Stomach (tissue), 9 donors: ENCODE data around the gene GDI2. TPM values are rescaled to one million over a fixed set of nuclear protein-coding genes. Genes with fewer than 3 reads are reported as not detected.

Experiments
- DNase-seq, 2 donors: peaks; one replicate each; pipeline versions ENCODE4 v3.0.0 to v3.0.0-alpha.2; 2013 to 2019
- H3K27ac ChIP-seq, 5 donors: fragments of 200-600 bp in 4 of 5; sonication (generic) in 4 of 5; one replicate each; pipeline ENCODE4 v1.5.1; 2013 to 2019; ENCODE audit warnings: mild to moderate bottlenecking in 1 of 5, moderate library complexity in 1 of 5
- H3K27me3 ChIP-seq, 3 donors: fragments of 200-600 bp; sonication (generic); one replicate each; pipeline ENCODE4 v1.5.1; 2017 to 2019; ENCODE audit warnings: mixed run types in 1 of 3
- H3K36me3 ChIP-seq, 4 donors: fragments of 200-600 bp; sonication (generic); 1 replicate in 3 of 4; 2 replicates in 1 of 4; pipeline ENCODE4 v1.5.1; 2016 to 2019
- H3K4me1 ChIP-seq, 4 donors: fragments of 200-600 bp; sonication (generic); one replicate each; pipeline ENCODE4 v1.5.1; 2016 to 2019
- H3K4me3 ChIP-seq, 4 donors: fragments of 200-600 bp; sonication (generic) in 3 of 4; one replicate each; pipeline ENCODE4 v1.5.1; 2016 to 2019; ENCODE audit warnings: mild to moderate bottlenecking in 1 of 4
- H3K9me3 ChIP-seq, 4 donors: fragments of 200-600 bp; sonication (generic); one replicate each; pipeline ENCODE4 v1.5.1; 2016 to 2019
- CTCF ChIP-seq, 7 experiments: fragments of 450-650 bp in 4 of 7; fragments of 200-600 bp in 3 of 7; sonication (generic) in 3 of 7; IDR thresholded peaks; one replicate each; pipeline ENCODE4 v1.5.1; 2016 to 2019; ENCODE audit warnings: antibody characterized with exemption in 7 of 7, control low read depth in 2 of 7, mild to moderate bottlenecking in 1 of 7
- EP300 ChIP-seq: sonication (generic); formaldehyde crosslinking; IDR thresholded peaks from one replicate; pipeline ENCODE4 v1.6.1; 2017; ENCODE audit warnings: antibody characterized with exemption
- POLR2A ChIP-seq, 4 donors: fragments of 450-650 bp; IDR thresholded peaks; one replicate each; pipeline ENCODE4 v1.6.1; 2016; ENCODE audit warnings: antibody characterized with exemption in 4 of 4, control low read depth in 2 of 4, mild to moderate bottlenecking in 1 of 4, moderate library complexity in 1 of 4
- POLR2AphosphoS5 ChIP-seq, 3 donors: sonication (generic); formaldehyde crosslinking; IDR thresholded peaks; one replicate each; pipeline ENCODE4 v1.6.1; 2016; ENCODE audit warnings: antibody characterized with exemption in 3 of 3
- WGBS, 5 donors: extraction: QIAGEN DNeasy Blood & Tissue Kit in 3 of 5; methylation state at CpG; one replicate each; pipeline versions ENCODE4 v1.1.5 to v1.1.7; 2013 to 2018; 5-methylcytosine and 5-hydroxymethylcytosine counted together
- intact Hi-C: fragments of 100-400 bp; cut with DNase I; formaldehyde crosslinking; loops from one replicate; pipeline ENCODE4 v1.15.1; 2023; ENCODE audit warnings: low total_unique reads
- polyA plus RNA-seq, 3 donors: library from polyadenylated mRNA; stranded (reverse); fragments of 200-250 nt; gene quantifications; one replicate each; pipeline ENCODE4 v1.2.3, GENCODE V29; 2013
- total RNA-seq, 5 donors: library from RNA; depleted of rRNA; stranded (reverse); fragments of >200 nt; gene quantifications; one replicate each; pipeline versions ENCODE4 v1.1.0 to v1.2.3, GENCODE V29; 2014 to 2016
- donor health status: healthy with polysubstance abuse.
- donor health status: Bipolar disorder and iron deficiency.
- donor health status: healthy.

Gene GDI2
- total and polyA plus RNA-seq, 8 donors: 63.4 to 600 (median 157) TPM

- Histone ChIP-seq H3K27ac (no peak overlapping the region), H3K27me3 (no peaks in the 10 kb centered on the region), H3K36me3 (peaks cover 13 to 80% (median 79%) of the 10 kb centered on the region in 4 donors), H3K4me1 (no peaks in the 10 kb centered on the region), H3K9me3 (no peaks in the 10 kb centered on the region), H3K4me3 (no peak overlapping the region)
- 89 to 97% (median 91%) methylated on average over 6 of the region's 6 CpGs for whole genome bisulfite sequencing, 5 donors
- DNase-seq: no peak
- intact Hi-C loops: no loop called here
- TF ChIP-seq POLR2AphosphoS5 (IDR thresholded peaks at IDR 0.05) (no peak), EP300 (no peak), CTCF (IDR thresholded peaks at IDR 0.05) (no peak), POLR2A (IDR thresholded peaks at IDR 0.05) (no peak)
These were observed 71.1 kb downstream of the GDI2 start for GRCh38 chr10:5742116-5742515.

- Histone ChIP-seq H3K36me3 (peaks cover 5 to 78% (median 73%) of the 10 kb centered on the region in 4 donors), H3K4me3 (no peak overlapping the region), H3K4me1 (no peaks in the 10 kb centered on the region), H3K27me3 (no peaks in the 10 kb centered on the region), H3K9me3 (no peaks in the 10 kb centered on the region), H3K27ac (no peak overlapping the region)
- no peak for DNase-seq
- TF ChIP-seq POLR2A (IDR thresholded peaks at IDR 0.05) (no peak), POLR2AphosphoS5 (IDR thresholded peaks at IDR 0.05) (no peak), EP300 (no peak), CTCF (IDR thresholded peaks at IDR 0.05) (no peak)
- intact Hi-C loops: no loop called here
- WGBS, 5 donors: 48 to 89% (median 76%) methylated on average over 1 of the region's 1 CpG
These were observed 72.0 kb downstream of the GDI2 start for GRCh38 chr10:5741276-5741675.

- TF ChIP-seq CTCF (IDR thresholded peaks at IDR 0.05) (no peak), POLR2A (IDR thresholded peaks at IDR 0.05) (no peak), POLR2AphosphoS5 (IDR thresholded peaks at IDR 0.05) (no peak), EP300 (no peak)
- Histone ChIP-seq H3K36me3 (peaks cover 0 to 72% (median 62%) of the 10 kb centered on the region in 4 donors), H3K4me1 (no peaks in the 10 kb centered on the region), H3K9me3 (no peaks in the 10 kb centered on the region), H3K27ac (no peak overlapping the region), H3K4me3 (no peak overlapping the region), H3K27me3 (no peaks in the 10 kb centered on the region)
- intact Hi-C loops: no loop called here
- 72 to 83% (median 78%) methylated on average over 2 of the region's 2 CpGs for WGBS, 5 donors
- no peak for DNase-seq
These were observed 74.8 kb downstream of the GDI2 start for GRCh38 chr10:5738427-5738826.

GRCh38 chr10:5737352-5737751 is 75.9 kb downstream of the GDI2 start:
- no peak overlapping the region for H3K27ac ChIP-seq
- no peak for DNase-seq
- TF ChIP-seq CTCF (IDR thresholded peaks at IDR 0.05) (no peak), POLR2A (IDR thresholded peaks at IDR 0.05) (no peak), EP300 (no peak), POLR2AphosphoS5 (IDR thresholded peaks at IDR 0.05) (no peak)
- no peaks in the 10 kb centered on the region for H3K27me3 ChIP-seq
- no peaks in the 10 kb centered on the region for H3K4me1 ChIP-seq
- WGBS, 5 donors: 83 to 90% (median 86%) methylated on average over 5 of the region's 5 CpGs
- no peaks in the 10 kb centered on the region for H3K9me3 ChIP-seq
- H3K36me3 ChIP-seq: peaks cover 0 to 72% (median 62%) of the 10 kb centered on the region in 4 donors
- intact Hi-C loops: no loop called here
- H3K4me3 ChIP-seq: no peak overlapping the region
